ENCODE measurements around the gene DOCK7.

Gene DOCK7

DNA sequence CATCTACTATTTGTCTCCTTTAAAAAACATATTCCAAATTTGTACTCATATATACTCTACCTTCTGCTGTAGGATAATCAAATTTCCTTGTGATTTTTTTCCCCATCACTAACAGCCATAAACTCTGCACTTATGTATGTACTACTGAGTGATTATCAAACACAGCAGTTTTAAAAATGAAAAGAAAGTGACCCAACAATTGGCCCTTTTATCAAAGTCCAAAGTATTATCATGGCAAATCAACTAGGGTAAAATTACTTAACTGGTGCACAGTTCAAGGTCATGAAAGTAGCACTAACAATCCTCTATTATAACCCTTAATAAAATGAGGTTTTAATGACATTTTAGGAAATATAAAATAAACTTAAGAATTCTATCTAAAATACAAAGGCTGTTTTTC lies 79.3 kb downstream of the DOCK7 start:
- no peaks in the 10 kb centered on the region for H3K36me3 ChIP-seq (replicated peaks; ENCODE audit: insufficient read depth, low read length)
- H2AFZ ChIP-seq (ENCODE audit: low read length) = no peak overlapping the region
- TF ChIP-seq EZH2phosphoT487 (IDR thresholded peaks at IDR 0.05; ENCODE audit: low read length) (no peak), EZH2 (optimal IDR thresholded peaks at IDR 0.05; ENCODE audit: low read depth, low read length) (no peak)
- TF ChIP-seq, protein P1, sequence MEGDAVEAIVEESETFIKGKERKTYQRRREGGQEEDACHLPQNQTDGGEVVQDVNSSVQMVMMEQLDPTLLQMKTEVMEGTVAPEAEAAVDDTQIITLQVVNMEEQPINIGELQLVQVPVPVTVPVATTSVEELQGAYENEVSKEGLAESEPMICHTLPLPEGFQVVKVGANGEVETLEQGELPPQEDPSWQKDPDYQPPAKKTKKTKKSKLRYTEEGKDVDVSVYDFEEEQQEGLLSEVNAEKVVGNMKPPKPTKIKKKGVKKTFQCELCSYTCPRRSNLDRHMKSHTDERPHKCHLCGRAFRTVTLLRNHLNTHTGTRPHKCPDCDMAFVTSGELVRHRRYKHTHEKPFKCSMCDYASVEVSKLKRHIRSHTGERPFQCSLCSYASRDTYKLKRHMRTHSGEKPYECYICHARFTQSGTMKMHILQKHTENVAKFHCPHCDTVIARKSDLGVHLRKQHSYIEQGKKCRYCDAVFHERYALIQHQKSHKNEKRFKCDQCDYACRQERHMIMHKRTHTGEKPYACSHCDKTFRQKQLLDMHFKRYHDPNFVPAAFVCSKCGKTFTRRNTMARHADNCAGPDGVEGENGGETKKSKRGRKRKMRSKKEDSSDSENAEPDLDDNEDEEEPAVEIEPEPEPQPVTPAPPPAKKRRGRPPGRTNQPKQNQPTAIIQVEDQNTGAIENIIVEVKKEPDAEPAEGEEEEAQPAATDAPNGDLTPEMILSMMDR (IDR thresholded peaks at IDR 0.05; ENCODE audit: low read length) = no peak
- H3K4me3 ChIP-seq (ENCODE audit: low read length) = no peak overlapping the region
- H3K79me2 ChIP-seq (ENCODE audit: low read length) = no peaks in the 10 kb centered on the region
- H3K4me2 ChIP-seq (ENCODE audit: low read depth, low read length) = no peak overlapping the region
- H3K9me2 ChIP-seq (replicated peaks; ENCODE audit: insufficient read depth, low read length) = no peaks in the 10 kb centered on the region
- no peaks in the 10 kb centered on the region for H3K27me3 ChIP-seq (replicated peaks; ENCODE audit: insufficient read depth, low read length)
- H3K9ac ChIP-seq (ENCODE audit: low read length) = no peak overlapping the region
- no peaks in the 10 kb centered on the region for H3F3A ChIP-seq (ENCODE audit: insufficient read depth, low read length)
- no peak overlapping the region for H3K27ac ChIP-seq (ENCODE audit: low read length)
- DNase-seq = no peak
- H3K4me1 ChIP-seq (ENCODE audit: low read length) = no peaks in the 10 kb centered on the region
- H3K9me3 ChIP-seq (replicated peaks; ENCODE audit: insufficient read depth, low read length) = no peaks in the 10 kb centered on the region
- no peaks in the 10 kb centered on the region for H4K20me1 ChIP-seq (ENCODE audit: insufficient read depth, low read length)

DNA sequence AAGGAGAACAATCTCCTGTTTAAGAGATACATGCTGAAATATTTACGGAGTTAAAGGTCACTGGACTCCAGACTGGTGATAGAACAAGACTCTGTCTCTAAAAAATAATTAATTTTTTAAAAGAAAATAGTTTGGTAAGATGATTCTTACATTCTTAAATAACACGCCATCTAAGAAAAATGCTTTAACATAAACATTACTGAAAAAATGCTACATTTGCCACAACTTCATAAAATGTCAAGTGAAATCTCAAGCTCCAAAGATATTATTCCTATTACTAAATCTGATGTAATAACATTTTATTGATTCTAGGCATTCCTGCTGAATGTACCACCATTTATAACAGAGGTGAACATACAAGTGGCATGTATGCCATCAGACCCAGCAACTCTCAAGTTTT lies 86.7 kb downstream of the DOCK7 start:
- no peaks in the 10 kb centered on the region for H3K4me1 ChIP-seq (ENCODE audit: low read length)
- no peaks in the 10 kb centered on the region for H3F3A ChIP-seq (ENCODE audit: insufficient read depth, low read length)
- H3K4me2 ChIP-seq (ENCODE audit: low read depth, low read length) = no peak overlapping the region
- H3K9me2 ChIP-seq (replicated peaks; ENCODE audit: insufficient read depth, low read length) = no peaks in the 10 kb centered on the region
- H3K36me3 ChIP-seq (replicated peaks; ENCODE audit: insufficient read depth, low read length) = no peaks in the 10 kb centered on the region
- H2AFZ ChIP-seq (ENCODE audit: low read length) = no peak overlapping the region
- H3K27ac ChIP-seq (ENCODE audit: low read length) = no peak overlapping the region
- TF ChIP-seq, protein P1 (IDR thresholded peaks at IDR 0.05; ENCODE audit: low read length) = no peak
- TF ChIP-seq EZH2phosphoT487 (IDR thresholded peaks at IDR 0.05; ENCODE audit: low read length) (no peak), EZH2 (optimal IDR thresholded peaks at IDR 0.05; ENCODE audit: low read depth, low read length) (no peak)
- no peaks in the 10 kb centered on the region for H4K20me1 ChIP-seq (ENCODE audit: insufficient read depth, low read length)
- H3K27me3 ChIP-seq (replicated peaks; ENCODE audit: insufficient read depth, low read length) = no peaks in the 10 kb centered on the region
- H3K9ac ChIP-seq (ENCODE audit: low read length) = no peak overlapping the region
- H3K9me3 ChIP-seq (replicated peaks; ENCODE audit: insufficient read depth, low read length) = no peaks in the 10 kb centered on the region
- H3K4me3 ChIP-seq (ENCODE audit: low read length) = no peak overlapping the region
- H3K79me2 ChIP-seq (ENCODE audit: low read length) = no peaks in the 10 kb centered on the region
- no peak for DNase-seq

DNA sequence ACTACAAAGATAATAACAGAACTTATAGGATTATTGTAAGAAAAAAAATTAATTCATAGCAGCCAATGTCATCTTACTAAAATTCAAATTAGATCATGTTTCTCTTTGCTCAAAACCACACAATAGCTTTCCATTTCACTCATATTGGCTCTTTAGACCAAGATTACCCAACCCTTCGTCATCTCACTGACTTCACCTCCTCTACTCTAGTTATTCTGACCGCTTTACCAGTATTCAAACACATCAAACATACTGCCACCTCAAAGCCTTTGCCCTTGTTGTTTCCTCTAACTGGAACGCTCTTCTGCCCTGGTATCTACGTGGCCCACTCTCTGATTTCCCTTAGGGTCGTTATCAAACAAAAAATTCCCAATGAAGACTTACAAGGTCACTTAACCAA lies 89.1 kb downstream of the DOCK7 start:
- Histone ChIP-seq H3K4me2 (ENCODE audit: low read depth, low read length) (no peak overlapping the region), H3K4me3 (ENCODE audit: low read length) (no peak overlapping the region), H3K9ac (ENCODE audit: low read length) (no peak overlapping the region), H3K27me3 (replicated peaks; ENCODE audit: insufficient read depth, low read length) (no peaks in the 10 kb centered on the region), H3K79me2 (ENCODE audit: low read length) (no peaks in the 10 kb centered on the region), H3K9me2 (replicated peaks; ENCODE audit: insufficient read depth, low read length) (no peaks in the 10 kb centered on the region), H3F3A (ENCODE audit: insufficient read depth, low read length) (no peaks in the 10 kb centered on the region), H4K20me1 (ENCODE audit: insufficient read depth, low read length) (no peaks in the 10 kb centered on the region), H2AFZ (ENCODE audit: low read length) (no peak overlapping the region), H3K4me1 (ENCODE audit: low read length) (no peaks in the 10 kb centered on the region), H3K36me3 (replicated peaks; ENCODE audit: insufficient read depth, low read length) (no peaks in the 10 kb centered on the region), H3K9me3 (replicated peaks; ENCODE audit: insufficient read depth, low read length) (no peaks in the 10 kb centered on the region), H3K27ac (ENCODE audit: low read length) (no peak overlapping the region)
- no peak for TF ChIP-seq EZH2 (optimal IDR thresholded peaks at IDR 0.05; ENCODE audit: low read depth, low read length)
- no peak for TF ChIP-seq EZH2phosphoT487 (IDR thresholded peaks at IDR 0.05; ENCODE audit: low read length)
- TF ChIP-seq, protein P1 (IDR thresholded peaks at IDR 0.05; ENCODE audit: low read length) = no peak
- no peak for DNase-seq
